Testis (tissue), 3 donors: ENCODE measurements around the gene STARD13. TPM values are rescaled to one million over a fixed set of nuclear protein-coding genes. Genes with fewer than 3 reads are reported as not detected.
A peak's percentile ranks its signal among the peaks of the same experiment; 100 is the strongest.

Experiments used
- DNase-seq: peaks from one replicate; pipeline ENCODE4 v3.0.0-alpha.2; 2019
- H3K27ac ChIP-seq, 2 donors: fragments of 200-600 bp; sonication (generic); one replicate each; pipeline ENCODE4 v1.5.1; 2019
- H3K27me3 ChIP-seq: fragments of 200-600 bp; sonication (generic); one replicate; pipeline ENCODE4 v1.5.1; 2019
- H3K36me3 ChIP-seq: fragments of 200-600 bp; sonication (generic); one replicate; pipeline ENCODE4 v1.5.1; 2017; ENCODE audit warnings: low read depth; ENCODE audit errors: missing control alignments
- H3K4me1 ChIP-seq: fragments of 200-600 bp; sonication (generic); one replicate; pipeline ENCODE4 v1.5.1; 2019
- H3K4me3 ChIP-seq, 2 donors: fragments of 200-600 bp; sonication (generic); one replicate each; pipeline ENCODE4 v1.5.1; 2017 to 2019
- H3K9me3 ChIP-seq: fragments of 200-600 bp; sonication (generic); one replicate; pipeline ENCODE4 v1.5.1; 2017
- CTCF ChIP-seq, 3 experiments: fragments of 450-650 bp in 2 of 3; fragments of 200-600 bp in 1 of 3; sonication (generic) in 1 of 3; IDR thresholded peaks; one replicate each; pipeline ENCODE4 v1.5.1; 2016 to 2019; ENCODE audit warnings: antibody characterized with exemption in 3 of 3, mild to moderate bottlenecking in 2 of 3, moderate library complexity in 1 of 3
- POLR2A ChIP-seq: fragments of 450-650 bp; IDR thresholded peaks from one replicate; pipeline ENCODE4 v1.6.1; 2017; ENCODE audit warnings: antibody characterized with exemption, mild to moderate bottlenecking, moderate library complexity
- WGBS, 2 donors: methylation state at CpG; one replicate each; pipeline ENCODE4 v1.1.5; 2018; 5-methylcytosine and 5-hydroxymethylcytosine counted together
- intact Hi-C: fragments of 100-400 bp; cut with DNase I; formaldehyde crosslinking; loops from one replicate; pipeline ENCODE4 v1.15.1; 2023; ENCODE audit warnings: low total_unique reads
- polyA plus RNA-seq: library from polyadenylated mRNA; stranded (reverse); fragments of 350-450 nt; fragmentation: Illumina TruSeq; extraction: RNeasy Lipid Tissue Mini Kit (QIAGEN cat#74804); gene quantifications from one replicate; pipeline ENCODE4 v1.2.3, GENCODE V29; 2014; ENCODE audit warnings: low read depth, low replicate concordance; ENCODE audit not compliant: insufficient read depth
- total RNA-seq, 2 donors: library from RNA; depleted of rRNA; stranded (reverse); fragments of >200 nt; gene quantifications; one replicate each; pipeline ENCODE4 v1.2.3, GENCODE V29; 2016

Gene STARD13
- total and polyA plus RNA-seq, 3 donors from 2014 or later = 7.2 to 33.7 (median 24.4) TPM

GRCh38 chr13:33292712-33293111, 7.2 kb upstream of the STARD13 start:
- H3K27ac ChIP-seq = no peak overlapping the region
- H3K27me3 ChIP-seq = no peaks in the 10 kb centered on the region
- no peak overlapping the region for H3K4me3 ChIP-seq
- 78 to 79% methylated on average over 6 of the region's 6 CpGs for WGBS, 2 donors
- H3K9me3 ChIP-seq = no peaks in the 10 kb centered on the region
- H3K36me3 ChIP-seq = no peaks in the 10 kb centered on the region
- TF ChIP-seq POLR2A (no peak), CTCF (IDR thresholded peaks at IDR 0.05) (no peak)
- H3K4me1 ChIP-seq = no peaks in the 10 kb centered on the region
- no peak for DNase-seq
- intact Hi-C loops = no loop called here

GRCh38 chr13:33290421-33290965, 4.9 kb upstream of the STARD13 start:
- intact Hi-C loops = no loop called here
- H3K9me3 ChIP-seq = no peaks in the 10 kb centered on the region
- H3K27ac ChIP-seq = no peak overlapping the region
- 90 to 98% methylated on average over 3 of the region's 3 CpGs for WGBS, 2 donors
- no peak overlapping the region for H3K4me3 ChIP-seq
- no peak for DNase-seq
- H3K4me1 ChIP-seq = peaks cover 4% of the 10 kb centered on the region
- no peak for TF ChIP-seq CTCF (IDR thresholded peaks at IDR 0.05)
- TF ChIP-seq POLR2A = no peak
- no peaks in the 10 kb centered on the region for H3K36me3 ChIP-seq
- H3K27me3 ChIP-seq = no peaks in the 10 kb centered on the region

GRCh38 chr13:33289966-33290365, 4.4 kb upstream of the STARD13 start:
- H3K27me3 ChIP-seq = no peaks in the 10 kb centered on the region
- no peak for DNase-seq
- intact Hi-C loops = no loop called here
- peaks cover 4% of the 10 kb centered on the region for H3K4me1 ChIP-seq
- no peak overlapping the region for H3K27ac ChIP-seq
- TF ChIP-seq CTCF (IDR thresholded peaks at IDR 0.05) (no peak), POLR2A (no peak)
- no peaks in the 10 kb centered on the region for H3K36me3 ChIP-seq
- H3K9me3 ChIP-seq = no peaks in the 10 kb centered on the region
- 65 to 70% methylated on average over 3 of the region's 3 CpGs for WGBS, 2 donors
- H3K4me3 ChIP-seq = no peak overlapping the region

GRCh38 chr13:33287142-33287882, 1.8 kb upstream of the STARD13 start:
- TF ChIP-seq POLR2A (no peak), CTCF (IDR thresholded peaks at IDR 0.05) (no peak)
- Histone ChIP-seq H3K4me1 (peaks cover 13% of the 10 kb centered on the region), H3K27me3 (no peaks in the 10 kb centered on the region), H3K36me3 (no peaks in the 10 kb centered on the region), H3K9me3 (no peaks in the 10 kb centered on the region), H3K27ac (no peak overlapping the region), H3K4me3 (no peak overlapping the region)
- 79 to 82% methylated on average over 14 to 15 of the region's 15 CpGs for WGBS, 2 donors
- no peak for DNase-seq
- intact Hi-C loops = no loop called here

- TF ChIP-seq CTCF (IDR thresholded peaks at IDR 0.05) = no peak
- no peak for TF ChIP-seq POLR2A
- H3K4me3 ChIP-seq = peak overlapping the region; percentile 67 to 71
- peak; percentile 57 for DNase-seq
- no peaks in the 10 kb centered on the region for H3K9me3 ChIP-seq
- 7 to 8% methylated on average over 5 of the region's 5 CpGs for WGBS, 2 donors
- H3K4me1 ChIP-seq = peaks cover 13% of the 10 kb centered on the region
- H3K27me3 ChIP-seq = no peaks in the 10 kb centered on the region
- intact Hi-C loops = no loop called here
- peak overlapping the region; percentile 89 to 93 for H3K27ac ChIP-seq
- no peaks in the 10 kb centered on the region for H3K36me3 ChIP-seq
Observed at GRCh38 chr13:33286128-33286527, 573 bp upstream of the STARD13 start.
